ENCODE results near the gene CCL22. TPM values are rescaled to one million over a fixed set of nuclear protein-coding genes. Genes with fewer than 3 reads are reported as not detected.

The CCL22 gene
- total RNA-seq, 1 donor from 2014 or later: not detected

DNA sequence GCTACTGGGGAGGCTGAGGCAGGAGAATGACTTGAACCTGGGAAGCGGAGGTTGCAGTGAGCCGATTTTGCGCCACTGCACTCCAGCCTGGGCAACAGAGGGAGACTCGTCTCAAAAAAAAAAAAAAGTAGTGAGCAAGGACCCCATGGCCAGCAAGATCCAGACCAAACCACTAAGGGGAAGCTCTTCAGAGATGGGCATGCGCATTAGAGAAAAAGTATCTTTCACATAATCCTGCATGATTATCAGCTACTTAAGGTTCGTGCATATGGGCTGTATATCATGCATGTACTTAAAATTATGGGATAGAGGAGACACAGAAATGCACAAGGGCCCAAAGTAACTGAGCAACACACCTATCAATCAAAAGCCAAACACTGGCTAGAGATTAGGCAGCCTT lies 10.7 kb upstream of the CCL22 start:
- H3K27me3 Mint-ChIP-seq (ENCODE audit: low read depth): peaks cover 51% of the 10 kb centered on the region
- peak; percentile 20 for DNase-seq (ENCODE audit: low spot score)
- TF ChIP-seq, protein P1, sequence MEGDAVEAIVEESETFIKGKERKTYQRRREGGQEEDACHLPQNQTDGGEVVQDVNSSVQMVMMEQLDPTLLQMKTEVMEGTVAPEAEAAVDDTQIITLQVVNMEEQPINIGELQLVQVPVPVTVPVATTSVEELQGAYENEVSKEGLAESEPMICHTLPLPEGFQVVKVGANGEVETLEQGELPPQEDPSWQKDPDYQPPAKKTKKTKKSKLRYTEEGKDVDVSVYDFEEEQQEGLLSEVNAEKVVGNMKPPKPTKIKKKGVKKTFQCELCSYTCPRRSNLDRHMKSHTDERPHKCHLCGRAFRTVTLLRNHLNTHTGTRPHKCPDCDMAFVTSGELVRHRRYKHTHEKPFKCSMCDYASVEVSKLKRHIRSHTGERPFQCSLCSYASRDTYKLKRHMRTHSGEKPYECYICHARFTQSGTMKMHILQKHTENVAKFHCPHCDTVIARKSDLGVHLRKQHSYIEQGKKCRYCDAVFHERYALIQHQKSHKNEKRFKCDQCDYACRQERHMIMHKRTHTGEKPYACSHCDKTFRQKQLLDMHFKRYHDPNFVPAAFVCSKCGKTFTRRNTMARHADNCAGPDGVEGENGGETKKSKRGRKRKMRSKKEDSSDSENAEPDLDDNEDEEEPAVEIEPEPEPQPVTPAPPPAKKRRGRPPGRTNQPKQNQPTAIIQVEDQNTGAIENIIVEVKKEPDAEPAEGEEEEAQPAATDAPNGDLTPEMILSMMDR (IDR thresholded peaks at IDR 0.05): no peak
- no peaks in the 10 kb centered on the region for H3K4me1 Mint-ChIP-seq (ENCODE audit: low read depth)
- peaks cover 10% of the 10 kb centered on the region for H3K9me3 Mint-ChIP-seq (ENCODE audit: low read depth)
- H3K27ac Mint-ChIP-seq (ENCODE audit: unreplicated experiment): no peak overlapping the region
- peaks cover 9% of the 10 kb centered on the region for H3K36me3 Mint-ChIP-seq (ENCODE audit: low read depth)
- H3K4me3 Mint-ChIP-seq (ENCODE audit: unreplicated experiment): no peak overlapping the region

DNA sequence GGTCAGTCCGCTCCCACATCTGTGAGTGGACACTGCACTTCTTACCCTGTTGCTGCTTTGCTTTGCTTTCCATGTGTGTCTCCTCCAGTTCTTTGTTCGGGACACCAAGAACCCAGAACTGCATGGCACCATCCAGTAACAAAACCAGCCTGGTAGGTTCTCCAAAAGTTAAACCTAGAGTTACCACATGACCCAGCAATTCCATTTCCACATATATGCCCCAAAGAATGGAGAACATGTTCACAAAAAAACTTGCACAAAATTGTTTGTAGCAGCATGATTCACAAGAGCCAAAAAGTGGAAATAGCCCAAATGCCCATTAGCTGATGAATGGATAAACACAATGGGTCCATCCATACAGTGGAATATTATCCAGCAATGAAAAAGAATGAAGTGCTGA lies 10.3 kb upstream of the CCL22 start:
- TF ChIP-seq, protein P1 (IDR thresholded peaks at IDR 0.05): no peak
- no peak overlapping the region for H3K27ac Mint-ChIP-seq (ENCODE audit: unreplicated experiment)
- H3K9me3 Mint-ChIP-seq (ENCODE audit: low read depth): peaks cover 10% of the 10 kb centered on the region
- DNase-seq (ENCODE audit: low spot score): no peak
- H3K27me3 Mint-ChIP-seq (ENCODE audit: low read depth): peaks cover 51% of the 10 kb centered on the region
- no peaks in the 10 kb centered on the region for H3K4me1 Mint-ChIP-seq (ENCODE audit: low read depth)
- no peak overlapping the region for H3K4me3 Mint-ChIP-seq (ENCODE audit: unreplicated experiment)
- peaks cover 7% of the 10 kb centered on the region for H3K36me3 Mint-ChIP-seq (ENCODE audit: low read depth)

DNA sequence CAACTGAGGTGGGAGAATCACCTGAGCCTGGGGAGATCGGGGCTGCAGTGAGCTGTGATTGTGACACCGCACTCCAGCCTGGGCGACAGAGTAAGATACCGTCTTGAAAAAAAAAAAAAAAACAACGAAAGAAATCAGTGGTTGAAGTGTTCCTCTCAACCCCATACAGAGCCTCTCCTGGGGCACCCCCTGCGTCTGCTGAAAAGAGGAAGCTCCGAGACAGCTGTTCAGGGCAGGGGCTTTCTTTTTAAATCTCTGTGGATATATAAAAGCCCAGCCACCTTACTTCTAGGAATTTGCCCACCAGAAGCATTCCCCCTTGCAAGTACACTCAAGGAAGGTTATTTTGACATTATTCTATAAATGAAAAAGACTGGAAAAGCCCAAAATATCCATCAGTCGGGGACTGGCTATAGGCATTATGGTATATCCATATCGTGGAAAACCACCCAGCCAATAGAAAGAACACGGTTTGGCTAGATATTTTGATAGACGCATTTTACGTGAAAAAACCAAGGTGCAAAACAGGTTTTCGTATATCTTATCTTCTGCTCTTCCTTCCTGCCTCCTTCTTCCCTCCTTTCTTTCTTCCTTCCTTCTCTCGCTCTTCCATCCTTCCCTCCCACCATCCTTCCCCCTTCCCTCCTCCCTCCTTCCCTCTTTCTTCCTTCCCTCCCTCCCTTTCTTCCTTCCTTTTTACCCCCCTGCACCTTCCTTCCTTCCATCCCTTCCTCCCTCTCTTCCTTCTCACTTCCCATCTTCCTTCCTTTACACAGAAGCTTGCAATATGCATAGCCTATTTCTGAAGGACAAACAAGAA lies 9.2 kb upstream of the CCL22 start:
- Mint-ChIP-seq H3K27me3 (ENCODE audit: low read depth) (peaks cover 46% of the 10 kb centered on the region), H3K27ac (ENCODE audit: unreplicated experiment) (no peak overlapping the region), H3K9me3 (ENCODE audit: low read depth) (peaks cover 10% of the 10 kb centered on the region), H3K36me3 (ENCODE audit: low read depth) (peaks cover 7% of the 10 kb centered on the region), H3K4me3 (ENCODE audit: unreplicated experiment) (no peak overlapping the region), H3K4me1 (ENCODE audit: low read depth) (no peaks in the 10 kb centered on the region)
- TF ChIP-seq, protein P1 (IDR thresholded peaks at IDR 0.05): no peak
- no peak for DNase-seq (ENCODE audit: low spot score)

DNA sequence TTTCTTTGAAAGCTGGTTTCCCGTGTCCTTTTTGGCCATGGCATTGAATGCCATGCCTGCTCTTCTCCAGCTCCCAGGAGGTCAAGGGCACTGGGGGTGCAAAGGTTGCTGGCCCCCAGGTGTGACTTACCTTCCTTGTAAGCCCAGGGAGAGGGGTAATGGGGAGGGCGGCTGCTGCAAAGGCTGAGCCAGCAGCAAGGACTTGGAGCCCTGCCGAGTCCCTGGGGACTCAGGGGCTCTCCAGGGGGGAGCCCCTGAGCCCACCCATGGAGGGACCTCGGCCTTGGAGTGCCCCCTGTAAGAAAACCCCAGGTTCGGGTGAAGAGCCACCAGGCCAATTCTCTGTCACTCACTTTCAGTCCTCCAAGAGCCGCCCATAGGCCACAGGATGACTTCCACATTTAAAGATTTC lies 5.9 kb upstream of the CCL22 start:
- H3K4me1 Mint-ChIP-seq (ENCODE audit: low read depth): no peaks in the 10 kb centered on the region
- H3K27me3 Mint-ChIP-seq (ENCODE audit: low read depth): peaks cover 44% of the 10 kb centered on the region
- H3K27ac Mint-ChIP-seq (ENCODE audit: unreplicated experiment): no peak overlapping the region
- TF ChIP-seq, protein P1 (IDR thresholded peaks at IDR 0.05): no peak
- H3K4me3 Mint-ChIP-seq (ENCODE audit: unreplicated experiment): no peak overlapping the region
- peaks cover 6% of the 10 kb centered on the region for H3K36me3 Mint-ChIP-seq (ENCODE audit: low read depth)
- DNase-seq (ENCODE audit: low spot score): peak; percentile 58
- H3K9me3 Mint-ChIP-seq (ENCODE audit: low read depth): no peaks in the 10 kb centered on the region

DNA sequence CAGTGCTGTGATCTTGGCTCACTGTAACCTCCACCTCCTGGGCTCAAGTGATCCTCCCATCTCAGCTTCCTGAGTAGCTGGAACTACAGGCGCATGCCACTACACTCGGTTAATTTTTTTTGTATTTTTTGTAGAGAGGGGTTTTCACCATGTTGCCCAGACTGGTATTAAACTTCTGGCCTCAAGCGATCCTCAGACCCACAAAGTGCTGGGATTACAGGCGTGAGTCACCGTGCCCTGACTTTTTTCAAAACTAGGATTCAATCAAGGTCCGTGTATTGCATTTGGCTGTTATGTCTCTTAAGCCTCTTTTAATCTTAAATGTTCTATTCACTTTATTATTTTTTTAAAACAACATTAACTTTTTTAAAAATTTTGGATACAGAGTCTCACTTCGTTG lies 4.3 kb upstream of the CCL22 start:
- Mint-ChIP-seq H3K36me3 (ENCODE audit: low read depth) (peaks cover 3% of the 10 kb centered on the region), H3K9me3 (ENCODE audit: low read depth) (no peaks in the 10 kb centered on the region), H3K27ac (ENCODE audit: unreplicated experiment) (no peak overlapping the region), H3K4me3 (ENCODE audit: unreplicated experiment) (no peak overlapping the region), H3K27me3 (ENCODE audit: low read depth) (peaks cover 29% of the 10 kb centered on the region), H3K4me1 (ENCODE audit: low read depth) (no peaks in the 10 kb centered on the region)
- TF ChIP-seq, protein P1 (IDR thresholded peaks at IDR 0.05): no peak
- peak; percentile 1 for DNase-seq (ENCODE audit: low spot score)

Data from chondrocyte (in vitro differentiated cells).